ENCODE results near the gene IL1B.

The IL1B gene

DNA sequence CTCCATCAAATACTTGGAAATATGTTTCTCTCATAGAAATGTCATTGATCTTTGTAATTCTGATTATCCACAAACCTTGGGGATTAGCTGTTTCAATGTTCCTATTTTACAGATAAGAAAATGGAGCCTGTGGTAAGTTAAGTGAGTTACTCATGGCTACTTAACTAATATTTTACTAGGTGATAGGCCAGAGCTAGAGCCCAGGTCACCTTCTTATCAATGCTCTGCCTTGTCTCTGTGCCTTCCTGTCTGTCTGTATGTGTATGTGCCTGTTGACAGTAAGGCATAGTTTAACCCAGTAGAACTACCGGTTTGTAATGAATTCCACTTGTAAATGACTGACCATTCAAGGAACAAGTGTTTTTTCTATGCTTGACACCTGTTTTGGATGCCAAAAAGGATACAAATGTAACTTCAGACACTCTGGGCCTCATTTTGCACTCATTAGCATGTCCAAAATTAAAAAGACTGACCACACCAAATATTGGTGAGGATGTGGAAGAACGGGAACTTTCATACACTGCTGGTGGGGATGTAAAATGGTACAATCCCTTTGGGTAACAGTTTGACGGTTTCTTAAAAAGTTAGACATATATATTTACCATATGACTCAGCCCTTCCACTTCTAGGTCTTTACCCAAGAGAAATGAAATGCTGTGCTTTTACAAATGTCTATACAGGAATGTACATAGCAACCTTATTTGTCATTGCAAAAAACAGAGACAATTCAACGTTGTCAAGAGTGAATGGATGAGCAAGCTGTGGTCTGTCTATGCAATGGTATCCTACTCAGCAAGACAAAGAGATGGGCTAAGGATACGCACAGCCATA is 32.7 kb downstream of the IL1B start:
- no peak for DNase-seq

DNA sequence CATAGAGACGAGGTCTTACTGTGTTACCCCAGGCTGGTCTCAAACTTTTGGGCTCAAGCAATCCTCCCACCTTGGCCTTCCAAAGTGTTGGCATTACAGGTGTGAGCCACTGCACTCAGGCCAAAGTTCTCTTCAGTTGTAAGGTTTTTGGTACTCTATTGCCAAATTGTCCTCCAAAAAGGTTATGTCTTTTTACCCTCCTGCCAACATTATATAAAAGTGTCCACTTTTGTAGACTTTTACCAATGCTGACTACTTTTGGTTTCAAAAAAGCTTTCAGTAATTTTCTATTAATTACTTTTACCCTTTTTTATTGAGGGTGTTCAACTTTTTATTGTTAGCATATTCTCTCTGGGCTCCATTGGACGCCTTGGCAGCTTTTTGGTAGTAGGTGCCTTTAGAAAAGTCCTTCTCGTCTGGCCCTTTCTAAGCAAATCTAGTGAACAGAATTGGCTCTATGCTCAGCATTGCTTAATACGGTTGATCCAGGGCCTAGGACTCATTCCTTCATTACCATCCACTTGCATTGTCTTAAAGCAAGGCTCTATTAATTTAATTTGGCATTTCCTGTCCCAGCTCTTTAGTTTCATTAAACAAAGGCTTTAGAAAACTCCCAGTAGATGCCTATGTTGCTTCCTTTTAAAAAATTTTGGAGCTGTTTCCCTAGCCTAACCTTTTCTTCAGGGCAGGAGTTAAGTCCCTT is 35.5 kb downstream of the IL1B start:
- DNase-seq: no peak

DNA sequence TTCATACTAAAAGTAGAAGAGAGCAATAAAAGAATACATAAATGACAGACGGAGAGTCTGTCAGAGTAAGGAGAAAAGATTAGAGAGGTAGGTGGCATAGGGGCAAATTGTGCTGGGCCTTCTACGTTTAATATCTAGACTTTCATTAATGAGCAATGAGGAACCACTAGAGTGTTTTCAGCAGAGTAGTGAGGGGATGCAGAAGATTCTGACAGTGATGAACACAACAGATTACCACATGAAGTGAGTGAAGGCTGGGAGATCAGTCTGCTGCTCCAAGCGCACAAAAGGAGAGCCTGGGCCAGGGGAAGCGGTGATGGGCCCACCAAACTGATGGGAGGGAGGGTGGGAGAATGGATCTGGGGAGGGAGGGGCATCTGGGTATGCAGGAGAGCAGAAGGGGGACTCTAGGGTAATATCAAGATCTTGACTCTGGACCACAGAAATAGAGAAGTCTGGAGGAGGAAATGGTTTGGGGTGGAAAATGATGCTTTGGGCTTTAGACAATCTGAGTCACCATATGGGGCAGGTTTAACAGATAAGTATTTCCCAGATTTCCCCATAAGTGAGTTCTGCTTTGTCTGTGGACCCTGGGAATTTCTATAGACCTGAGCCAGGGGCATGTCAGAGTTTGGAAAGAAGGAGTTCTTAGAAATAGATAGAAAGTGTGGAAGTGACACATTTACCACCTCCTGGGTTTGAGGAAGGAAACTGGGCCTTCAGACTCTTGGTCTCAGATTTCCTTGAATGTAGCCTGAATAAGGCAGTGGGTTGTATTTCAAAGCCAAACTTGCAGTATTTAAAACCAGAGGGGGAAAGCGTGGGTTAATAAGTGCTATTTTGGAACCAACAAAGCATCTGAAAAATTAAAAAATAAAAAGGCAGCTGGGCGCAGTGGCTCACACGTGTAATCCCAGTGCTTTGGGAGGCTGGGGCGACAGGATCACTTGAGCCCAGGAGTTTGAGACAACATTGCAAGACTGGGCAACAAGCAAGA is 37.3 kb downstream of the IL1B start:
- no peak for DNase-seq

DNA sequence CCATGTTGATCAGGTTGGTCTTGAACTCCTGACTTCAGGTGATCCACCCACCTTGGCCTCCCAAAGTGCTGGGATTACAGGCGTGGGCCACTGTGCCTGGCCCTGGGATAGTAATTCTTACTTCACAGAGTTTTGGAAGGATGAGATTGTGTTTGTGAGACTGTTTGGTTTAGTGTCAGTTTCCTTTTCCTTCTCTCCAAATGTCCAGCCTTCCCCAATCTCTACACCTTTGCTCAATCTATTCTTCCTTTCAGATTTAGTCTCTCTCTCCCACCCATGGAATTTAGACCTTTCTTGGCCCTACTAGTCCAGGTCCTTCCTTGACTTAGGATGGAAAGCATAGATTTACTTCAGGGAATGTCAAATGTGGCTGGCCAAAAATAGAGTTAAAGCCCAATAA is 40.1 kb downstream of the IL1B start:
- no peak for DNase-seq

DNA sequence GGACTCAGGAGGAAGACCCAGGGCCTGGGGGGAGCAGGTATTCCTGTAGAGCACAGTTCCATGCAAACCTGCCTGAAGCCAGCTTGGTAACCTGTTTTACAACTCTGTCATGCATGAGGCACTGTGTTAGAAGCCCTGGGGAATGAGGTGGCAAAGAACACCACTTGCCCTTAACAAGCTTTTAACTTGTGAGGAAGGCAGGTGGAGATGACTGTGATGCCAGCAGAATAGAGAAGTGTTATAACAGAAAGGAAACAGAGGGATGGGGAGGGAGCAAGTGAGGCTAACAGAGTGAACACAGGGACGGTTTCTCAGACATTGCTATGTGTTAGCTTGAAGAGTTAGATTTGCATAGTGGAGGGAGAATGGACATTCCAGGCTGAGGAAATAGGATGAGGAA is 40.8 kb downstream of the IL1B start:
- no peak for DNase-seq

DNA sequence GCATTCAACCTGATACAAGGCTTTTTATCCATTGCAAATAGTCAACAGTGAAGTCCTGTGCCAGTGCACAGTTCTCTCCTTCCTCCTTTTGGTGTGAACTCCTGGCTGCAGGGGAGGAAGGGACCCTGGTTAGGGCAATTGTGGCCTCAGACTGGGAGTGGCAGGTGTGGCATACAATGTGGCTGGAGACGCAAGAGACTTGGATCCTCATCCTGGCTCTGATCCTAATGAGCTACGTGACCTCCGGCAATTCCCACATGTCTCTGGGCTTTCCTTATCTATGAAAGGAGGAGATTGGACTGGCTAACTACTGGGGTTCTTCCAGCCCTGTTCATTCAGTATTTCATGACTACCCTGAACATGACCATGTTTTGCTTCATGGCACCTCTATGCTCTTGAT is 41.7 kb downstream of the IL1B start:
- DNase-seq: no peak

DNA sequence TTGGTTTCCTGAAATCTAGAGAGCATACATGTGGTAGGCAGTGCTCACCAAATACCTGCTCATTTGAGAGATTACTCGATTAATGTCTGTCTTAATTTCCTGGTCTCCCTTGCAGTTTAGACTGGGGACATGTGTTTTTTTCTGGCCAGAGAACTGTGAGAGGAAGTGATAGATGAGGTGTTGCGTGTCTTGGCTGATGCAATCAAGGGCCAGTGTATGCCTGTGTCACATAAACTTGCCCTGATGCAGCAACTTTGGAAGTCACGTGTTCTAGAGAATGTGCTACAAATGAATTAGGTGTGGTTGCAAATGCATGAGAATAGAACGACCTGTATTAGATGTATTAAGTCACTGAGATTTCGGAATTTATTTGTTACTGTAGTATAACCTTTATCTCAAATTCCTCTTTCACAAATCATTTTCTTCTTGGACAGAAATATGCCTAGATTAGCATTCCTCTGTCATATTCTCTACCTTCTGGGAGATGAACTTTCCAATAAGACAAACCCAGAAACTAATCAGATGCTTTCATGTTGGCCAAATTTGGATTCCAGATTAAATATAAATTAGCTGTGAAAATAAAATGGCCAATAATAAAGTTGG is 42.3 kb downstream of the IL1B start:
- no peak for DNase-seq

DNA sequence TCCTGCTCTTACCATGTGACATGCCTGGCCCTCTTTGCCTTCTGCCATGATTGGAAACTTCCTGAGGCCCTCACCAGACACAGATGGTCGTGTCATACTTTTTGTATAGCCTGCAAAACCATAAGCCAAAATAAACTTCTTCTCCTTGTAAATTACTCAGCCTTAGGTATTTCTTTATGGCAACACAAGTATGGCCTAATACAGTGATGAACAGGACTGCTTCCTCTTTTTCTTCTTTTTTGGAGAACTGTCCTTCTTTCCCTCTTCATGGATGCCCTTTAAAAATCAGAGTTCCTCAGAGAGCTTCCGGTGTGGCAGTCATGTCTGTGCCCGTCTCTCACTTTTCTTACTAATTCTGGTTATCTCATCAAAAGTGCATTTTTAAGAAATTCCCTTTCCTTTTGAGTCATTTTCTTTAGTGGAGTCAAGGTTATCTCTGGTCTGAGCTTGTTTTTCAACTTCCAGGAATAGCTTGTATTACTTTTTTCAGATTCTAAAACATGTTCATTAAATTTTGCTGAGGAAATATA is 43.1 kb downstream of the IL1B start:
- no peak for DNase-seq

DNA sequence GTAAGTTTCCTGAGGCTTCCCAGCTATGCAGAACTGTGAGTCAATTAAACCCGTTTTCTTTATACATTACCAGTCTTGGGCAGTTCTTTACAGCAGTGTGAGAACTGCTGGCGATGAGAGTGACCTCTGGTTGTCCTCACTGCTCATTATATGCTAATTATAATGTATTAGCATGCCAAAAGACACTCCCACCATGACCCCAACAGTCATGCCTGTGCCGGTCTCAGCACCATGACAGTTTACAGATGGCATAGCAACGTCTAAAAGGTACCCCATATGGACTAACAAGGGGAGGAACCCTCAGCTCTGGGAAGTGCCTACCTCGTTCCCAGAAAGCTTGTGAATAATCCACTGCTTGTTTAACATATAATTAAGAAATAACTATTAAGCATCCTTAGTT is 44.2 kb downstream of the IL1B start:
- DNase-seq: no peak

DNA sequence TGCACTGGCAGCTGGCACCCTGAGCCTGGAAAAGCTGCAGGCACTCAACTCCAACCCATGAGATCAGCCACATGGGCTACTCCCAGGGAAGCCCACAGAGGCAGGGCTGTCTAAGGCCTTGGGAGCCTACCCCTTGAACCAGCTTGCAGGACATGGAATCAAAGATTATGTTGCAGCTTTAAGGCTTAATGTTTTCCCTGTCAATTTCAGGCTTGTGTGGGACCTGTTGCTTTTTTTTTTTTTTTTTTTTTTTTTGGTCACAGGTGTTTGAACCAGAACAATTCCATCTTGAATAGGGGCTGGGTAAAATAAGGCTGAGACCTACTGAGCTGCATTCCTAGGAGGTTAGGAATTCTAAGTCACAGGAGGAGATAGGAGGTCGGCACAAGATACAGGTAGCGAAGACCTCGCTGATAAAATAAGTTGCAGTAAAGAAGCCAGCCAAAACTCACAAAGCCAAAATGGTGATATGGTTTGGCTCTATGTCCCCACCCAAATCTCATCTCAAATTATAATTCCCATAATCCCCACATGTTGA is 44.8 kb downstream of the IL1B start:
- no peak for DNase-seq

DNA sequence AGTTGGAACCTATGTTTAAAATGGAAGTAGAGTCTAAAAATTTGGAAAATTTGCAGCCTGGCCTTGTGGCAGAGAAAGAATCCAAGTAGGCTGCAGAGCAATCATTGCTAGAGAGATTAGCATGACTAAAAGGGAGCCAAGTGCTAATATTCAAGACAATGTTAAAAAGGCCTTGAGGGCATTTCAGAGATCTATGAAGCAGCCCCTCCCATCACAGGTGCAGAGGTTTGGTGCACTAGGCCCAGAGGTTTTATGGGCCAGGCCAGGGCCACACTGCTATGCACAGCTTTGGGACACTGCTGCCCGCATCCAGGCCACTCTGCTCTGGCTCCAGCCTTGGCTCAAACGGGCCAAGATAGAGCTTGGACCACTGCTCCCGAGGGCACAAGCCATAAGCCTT is 45.6 kb downstream of the IL1B start:
- no peak for DNase-seq

DNA sequence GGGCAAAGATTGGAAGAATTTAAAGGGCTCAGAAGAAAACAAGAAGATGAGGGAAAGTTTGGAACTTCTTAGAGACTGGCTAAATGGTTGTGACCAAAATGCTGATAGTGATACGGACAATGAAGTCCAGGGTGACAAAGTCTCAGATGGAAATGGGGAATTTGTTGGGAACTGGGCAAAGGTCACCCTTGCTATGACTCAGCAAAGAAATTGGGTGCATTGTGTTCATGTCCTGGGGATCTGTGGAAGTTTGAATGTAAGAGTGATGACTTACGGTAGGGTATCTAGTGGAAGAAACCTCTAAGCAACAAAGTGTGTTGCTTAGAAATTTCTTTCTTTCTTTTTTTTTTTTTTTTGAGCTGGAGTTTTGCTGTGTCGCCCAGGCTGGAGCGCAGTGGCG is 46.3 kb downstream of the IL1B start:
- no peak for DNase-seq

DNA sequence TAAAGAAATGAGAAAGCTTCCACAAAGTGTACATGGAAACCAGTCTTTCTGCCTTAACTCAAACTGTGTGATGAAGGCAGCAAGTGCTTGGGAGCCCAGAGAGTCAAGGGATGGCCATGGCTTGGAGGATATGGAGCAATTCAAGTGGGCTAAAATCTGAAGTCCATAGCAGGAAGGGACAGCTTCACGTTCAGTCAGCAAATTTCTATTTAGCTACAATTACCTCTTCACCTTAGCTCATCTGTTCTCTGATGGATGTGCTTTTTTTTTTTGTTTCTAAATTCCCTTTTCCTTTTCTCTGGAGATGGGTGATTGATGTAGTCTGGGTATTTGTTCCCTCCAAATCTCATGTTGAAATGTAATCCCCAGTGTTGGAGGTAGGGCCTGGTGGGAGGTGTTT is 47.4 kb downstream of the IL1B start:
- DNase-seq: no peak

DNA sequence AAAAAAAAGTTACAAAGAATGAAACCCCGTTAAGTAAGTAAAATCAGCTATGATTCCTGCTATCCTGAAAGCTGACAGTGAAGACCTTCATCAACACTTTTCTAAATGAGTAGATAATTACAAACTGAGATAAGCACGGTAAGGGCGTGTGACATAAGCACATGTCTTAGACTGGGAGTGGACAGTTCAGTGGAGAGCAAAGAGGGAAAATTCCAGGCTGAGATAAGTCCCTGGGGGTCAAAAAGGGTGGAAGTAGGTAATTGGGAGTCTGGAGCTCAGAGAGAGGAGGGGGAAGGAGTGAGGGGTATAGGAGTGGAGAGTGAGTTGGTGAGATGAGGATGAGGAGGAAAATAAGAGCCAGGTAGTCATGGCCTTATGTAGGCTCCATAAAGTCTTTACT is 47.9 kb downstream of the IL1B start:
- no peak for DNase-seq

DNA sequence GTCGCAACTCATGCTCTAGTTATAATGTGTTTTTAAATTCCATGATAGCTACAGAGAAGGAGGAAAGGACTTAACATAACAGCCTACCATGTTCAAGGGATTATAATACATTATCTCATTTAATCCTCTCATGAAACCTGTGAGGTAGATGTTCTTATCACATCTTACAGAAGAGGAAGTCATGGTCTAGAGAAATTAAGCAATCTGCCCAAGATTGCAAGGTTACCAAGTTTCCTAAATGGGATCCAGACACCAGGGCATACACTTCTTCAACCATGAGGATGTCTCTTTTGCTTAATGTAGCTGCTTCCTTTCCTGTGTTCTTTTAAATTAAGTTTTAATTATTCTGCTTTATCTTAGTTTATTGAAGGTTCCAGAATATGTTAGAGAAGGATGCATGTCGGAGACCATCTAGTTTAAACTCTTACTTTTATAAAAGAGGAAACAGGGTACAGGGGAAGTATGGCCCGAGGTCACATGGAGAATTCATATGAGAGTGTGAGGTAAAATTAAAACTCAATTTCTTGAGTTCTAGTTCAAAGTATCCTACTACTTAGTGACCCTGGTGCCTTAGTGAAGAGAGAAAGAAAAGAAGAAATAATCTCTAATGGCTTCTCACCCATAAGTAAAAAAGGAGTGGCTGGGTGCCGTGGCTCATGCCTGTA is 48.7 kb downstream of the IL1B start:
- DNase-seq: no peak

DNA sequence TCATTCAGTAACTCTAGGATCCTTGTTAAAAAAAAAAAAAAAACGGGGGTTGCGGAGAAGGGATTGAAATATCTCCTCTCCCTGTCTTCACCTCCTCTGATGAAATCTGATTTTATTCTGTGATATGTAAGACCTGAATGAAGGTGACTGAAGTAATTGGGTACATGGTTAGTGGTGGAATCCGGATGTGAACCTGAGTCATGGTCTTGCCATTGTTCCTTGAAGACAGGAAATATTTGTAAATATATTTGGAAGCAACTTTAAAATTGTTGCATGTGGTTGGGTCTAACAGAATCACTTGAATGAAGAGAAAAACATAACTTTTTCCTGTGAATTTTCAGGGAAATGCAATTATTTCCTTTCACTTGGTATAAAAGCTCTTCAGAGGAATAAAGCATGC is 49.3 kb downstream of the IL1B start:
- DNase-seq: no peak

DNA sequence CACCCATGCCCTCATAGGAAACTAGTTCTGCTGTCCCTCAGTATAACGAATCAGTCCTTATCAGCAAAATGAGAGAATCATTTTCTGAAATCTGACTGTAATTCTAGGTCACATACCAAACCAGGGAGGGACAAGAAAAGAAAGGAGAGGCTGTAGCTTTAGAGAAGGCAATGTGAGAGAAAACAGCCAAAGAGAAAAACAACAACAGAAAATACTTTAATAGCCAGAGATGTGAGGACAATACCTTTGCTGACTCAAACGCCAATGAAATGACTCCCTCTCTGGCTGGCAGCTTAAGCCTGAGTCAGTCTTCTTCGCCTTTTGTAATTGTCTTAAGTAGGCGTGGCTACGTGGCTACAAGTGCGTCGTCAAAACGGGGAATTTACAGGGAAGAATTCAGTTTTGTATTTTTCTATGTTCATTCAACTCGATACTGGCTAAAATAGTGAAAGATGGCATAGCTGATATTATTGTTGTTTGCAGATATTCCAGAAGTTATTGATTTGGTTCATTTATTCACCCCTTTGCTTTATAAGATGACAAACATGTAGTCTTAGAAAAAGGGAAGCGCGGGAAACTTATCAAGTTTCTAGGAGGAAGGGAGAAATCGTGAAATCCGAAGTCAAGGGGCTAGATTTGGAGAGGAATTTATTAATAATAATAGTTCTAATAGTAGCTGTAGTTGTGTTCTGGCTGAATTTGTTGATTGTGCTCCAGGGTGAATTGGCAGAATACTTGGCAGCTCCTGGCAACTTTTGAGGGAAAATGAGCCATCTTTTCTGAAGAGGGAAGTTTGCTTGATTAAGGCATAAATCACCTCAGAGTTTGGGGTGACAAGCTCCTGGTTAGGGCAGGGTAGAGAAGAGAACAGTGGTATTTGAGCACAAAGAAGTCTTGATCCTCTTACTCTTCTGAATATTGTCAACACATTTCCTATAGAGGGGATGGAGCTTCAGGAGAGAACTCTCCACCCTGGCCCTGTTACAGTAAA is 52.1 kb downstream of the IL1B start, which contains the start of gene IL1A:
IL1A (minus strand) TSS at position 295 of the 991 bp plus-strand sequence. CDS start 723 bp downstream, outside the sequence.
- no peak for DNase-seq

DNA sequence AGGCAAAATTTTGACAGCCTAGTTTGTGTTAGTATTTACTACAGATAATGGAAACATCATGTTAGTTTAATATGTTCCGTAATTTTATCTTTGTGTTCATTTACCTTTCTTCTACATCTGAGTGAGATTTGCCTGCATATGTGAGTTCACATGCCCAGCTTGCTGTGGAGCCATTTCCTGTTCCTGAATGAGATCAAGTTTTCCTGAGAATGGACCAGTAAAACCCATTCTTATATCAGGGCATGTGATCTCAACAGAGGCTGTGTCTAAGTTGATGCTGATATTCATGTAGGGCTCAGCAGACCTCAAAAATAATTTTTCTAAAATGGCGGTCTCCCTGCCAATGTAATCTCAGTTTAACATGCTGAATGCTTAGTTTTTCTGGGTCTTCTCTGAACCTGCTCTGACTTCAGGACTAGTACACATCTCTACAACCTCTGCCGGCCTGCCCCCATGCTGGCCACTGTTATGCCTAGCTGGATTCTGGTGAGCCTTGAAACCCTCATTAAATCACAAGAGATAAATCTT is 53.3 kb downstream of the IL1B start:
- no peak for DNase-seq

DNA sequence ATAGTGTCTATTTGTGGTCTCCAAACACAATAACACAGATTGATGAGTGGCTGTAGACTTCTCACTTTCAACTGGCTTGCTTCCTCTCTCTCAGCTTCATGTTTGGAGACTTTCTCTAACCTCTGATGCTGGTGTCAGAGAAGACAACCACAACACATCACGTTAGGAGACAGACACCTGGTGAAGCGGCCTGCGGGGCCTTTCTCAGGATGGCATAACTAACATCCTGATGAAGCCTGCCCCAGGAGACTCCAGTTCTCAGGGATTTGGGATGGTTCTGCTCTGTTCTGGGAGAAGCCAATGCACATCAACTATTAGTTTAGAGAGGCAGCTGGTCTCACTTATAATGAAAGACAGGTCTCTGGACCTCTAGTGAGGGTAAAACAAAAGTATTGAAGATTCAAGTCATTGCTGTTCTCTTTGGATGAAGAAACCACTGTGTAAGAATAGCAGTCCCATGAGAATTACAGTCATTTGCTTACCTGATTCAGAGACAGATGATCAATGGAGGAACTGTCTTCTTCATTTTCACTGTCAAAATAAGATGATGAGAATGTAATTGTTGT is 54.3 kb downstream of the IL1B start:
- DNase-seq: no peak
